AG08396 (cell line): ENCODE data around the gene RPS14.

Experiments
- DNase-seq: peaks from one replicate; pipeline ENCODE4 v3.0.0; 2012; ENCODE audit warnings: low spot score, mixed read lengths

RPS14 gene

DNA sequence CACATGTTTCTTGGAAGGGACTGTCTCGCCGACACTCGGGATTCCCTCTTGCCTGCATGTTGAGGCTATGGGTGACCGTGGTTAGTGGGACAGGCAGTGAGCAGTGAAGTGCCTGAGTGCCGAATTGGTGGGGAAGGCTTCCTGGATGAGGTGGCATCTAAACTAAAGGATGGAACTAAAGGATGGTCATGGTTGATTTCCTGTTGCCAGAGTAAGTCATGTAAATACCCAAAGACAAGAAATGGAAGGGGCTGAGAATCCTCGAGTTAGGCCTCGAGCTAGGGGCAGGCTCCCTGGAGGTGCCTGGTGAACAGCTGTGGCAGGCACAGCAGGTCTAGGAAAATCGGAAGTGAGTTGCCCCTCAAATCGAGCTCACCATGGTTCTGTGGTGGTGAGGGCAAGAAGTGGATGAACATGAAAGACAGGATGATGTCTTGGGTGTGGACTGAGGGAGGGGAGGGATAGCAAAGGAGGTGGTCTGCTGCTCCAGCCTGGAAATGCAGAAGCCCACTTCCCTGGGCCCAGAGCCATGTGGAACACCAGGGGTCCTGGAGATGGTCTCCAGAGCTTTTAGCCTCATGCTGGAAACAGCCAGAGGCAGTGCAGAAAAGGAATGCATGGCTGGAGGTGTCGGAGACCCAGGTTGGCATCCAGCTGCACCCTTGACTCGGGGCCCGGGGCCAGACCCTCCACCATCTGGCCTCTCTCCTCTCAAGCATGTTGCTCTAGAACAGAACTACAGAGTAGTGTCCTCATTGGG lies 49.0 kb downstream of the RPS14 start:
- DNase-seq = no peak

GRCh38 chr5:150399524-150400211 lies 49.9 kb downstream of the RPS14 start:
- peak; percentile 70 for DNase-seq

GRCh38 chr5:150398722-150399523 lies 50.6 kb downstream of the RPS14 start:
- DNase-seq = no peak

- no peak for DNase-seq
Measured at GRCh38 chr5:150397782-150398721, 51.5 kb downstream of the RPS14 start.

DNA sequence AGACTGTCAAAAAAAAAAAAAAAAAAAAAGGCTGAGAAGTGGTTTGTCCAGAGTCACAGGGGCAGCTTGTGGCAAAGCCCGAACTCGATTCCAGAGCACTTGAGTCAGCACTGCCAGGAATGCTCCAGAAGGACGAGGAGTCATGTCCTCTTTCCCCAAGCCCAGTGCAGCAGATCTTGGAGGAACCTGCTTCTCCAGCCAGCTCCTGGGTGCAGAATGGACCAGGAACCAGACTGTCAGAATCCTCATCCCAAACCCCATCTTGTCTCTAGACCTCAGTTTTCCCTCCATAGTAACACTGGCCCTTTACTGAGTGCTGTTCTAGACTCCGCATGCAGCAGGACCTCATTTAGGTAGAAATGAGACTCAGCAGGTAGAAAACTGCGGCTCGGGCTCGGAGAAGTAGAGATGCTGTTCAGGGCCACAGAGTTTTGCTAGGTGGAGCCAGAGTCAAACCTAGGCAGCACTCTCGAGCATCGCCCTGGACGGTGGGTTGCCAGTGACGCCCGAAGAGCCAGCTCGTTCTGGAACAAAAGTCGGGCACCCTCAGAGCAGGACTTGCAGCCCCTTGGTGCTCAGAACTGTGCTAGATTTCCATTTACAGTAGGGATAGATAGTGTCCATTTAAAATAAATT lies 52.3 kb downstream of the RPS14 start:
- peak; percentile 65 for DNase-seq

DNA sequence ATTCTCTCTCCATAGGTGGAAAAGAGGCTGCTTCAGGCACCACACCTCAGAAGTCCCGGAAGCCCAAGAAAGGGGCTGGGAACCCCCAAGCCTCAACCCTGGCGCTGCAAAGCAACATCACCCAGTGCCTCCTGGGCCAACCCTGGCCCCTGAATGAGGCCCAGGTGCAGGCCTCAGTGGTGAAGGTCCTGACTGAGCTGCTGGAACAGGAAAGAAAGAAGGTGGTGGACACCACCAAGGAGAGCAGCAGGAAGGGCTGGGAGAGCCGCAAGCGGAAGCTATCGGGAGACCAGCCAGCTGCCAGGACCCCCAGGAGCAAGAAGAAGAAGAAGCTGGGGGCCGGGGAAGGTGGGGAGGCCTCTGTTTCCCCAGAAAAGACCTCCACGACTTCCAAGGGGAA lies 53.3 kb downstream of the RPS14 start:
- no peak for DNase-seq

GRCh38 chr5:150395688-150395975 lies 53.9 kb downstream of the RPS14 start:
- DNase-seq = no peak

DNA sequence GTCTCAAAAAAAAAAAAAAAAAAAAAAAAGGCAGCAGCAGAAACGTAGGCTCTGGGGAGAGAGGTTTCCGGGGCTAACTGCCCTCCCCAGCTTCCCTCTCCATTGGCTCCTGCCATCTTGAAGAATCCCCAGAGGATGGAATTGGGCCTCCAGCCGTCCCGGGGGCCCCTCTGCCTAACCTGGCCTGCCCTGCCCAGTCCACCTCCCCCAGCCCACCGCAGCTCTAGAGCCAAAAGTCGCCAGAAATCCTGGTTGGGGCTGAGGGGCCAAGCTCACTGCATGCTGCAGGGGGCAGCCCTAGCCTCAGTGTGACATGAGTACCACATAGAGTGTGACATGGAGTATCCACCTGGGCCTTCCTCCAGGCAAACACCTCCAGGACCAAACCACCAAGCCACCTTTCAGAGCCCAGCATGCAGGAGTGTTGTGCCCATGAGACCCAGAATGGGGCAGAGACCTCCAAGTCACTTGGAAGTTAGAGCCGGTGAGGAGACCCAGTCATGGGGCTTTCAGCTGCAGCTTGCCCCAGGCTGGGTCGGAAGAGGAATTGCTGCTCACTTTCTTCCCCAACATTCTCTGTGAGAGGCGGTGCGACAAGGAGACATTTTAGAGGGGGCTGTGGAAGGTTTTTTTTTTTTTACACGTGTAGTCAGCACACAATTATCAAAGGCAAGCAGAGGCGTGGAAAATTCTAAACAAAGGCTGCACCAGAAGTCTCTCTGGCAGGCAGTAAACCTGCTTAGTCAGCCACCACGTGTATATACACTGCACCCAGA lies 54.4 kb downstream of the RPS14 start:
- no peak for DNase-seq

DNA sequence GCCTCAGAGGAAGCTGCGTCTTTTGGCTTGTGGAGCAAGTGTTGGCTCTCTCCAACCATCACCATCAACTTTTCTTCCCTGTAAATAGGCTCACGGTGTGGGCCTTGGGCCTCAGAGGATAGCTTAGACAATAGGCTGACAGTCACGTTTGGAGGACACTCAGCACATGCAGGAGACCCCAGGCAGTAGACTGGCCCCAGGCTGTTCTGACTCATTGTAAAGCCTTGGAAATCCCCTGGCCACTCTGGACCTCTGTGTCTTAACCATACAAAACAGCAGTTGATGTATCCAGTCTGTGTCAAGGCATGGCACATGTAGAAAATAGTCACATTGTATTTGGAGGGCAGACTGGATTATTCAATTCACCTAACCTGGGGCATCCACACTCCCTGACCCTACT lies 55.4 kb downstream of the RPS14 start:
- no peak for DNase-seq

DNA sequence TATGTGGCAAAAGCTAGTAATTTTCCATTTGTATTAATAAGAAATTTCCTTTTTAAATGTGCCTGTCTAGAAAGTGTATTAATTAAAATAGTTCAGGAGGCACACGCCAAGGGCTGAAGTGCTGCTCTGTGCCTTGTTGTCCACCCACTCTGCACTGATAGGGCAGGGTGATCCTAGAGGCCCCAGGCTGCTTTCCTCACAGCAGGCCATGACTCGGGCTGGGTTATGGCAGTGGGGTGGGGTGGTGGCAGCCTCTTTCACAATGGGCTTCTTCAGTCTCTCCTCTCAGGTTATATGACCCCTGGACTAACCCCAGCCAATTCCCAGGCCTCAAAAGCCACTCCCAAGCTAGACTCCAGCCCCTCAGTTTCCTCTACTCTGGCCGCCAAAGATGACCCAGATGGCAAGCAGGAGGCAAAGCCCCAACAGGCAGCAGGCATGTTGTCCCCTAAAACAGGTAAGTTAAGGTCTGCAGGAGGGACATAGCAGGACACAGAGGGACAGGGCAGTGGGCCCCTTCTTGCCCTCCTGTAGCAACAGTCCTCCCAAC lies 56.4 kb downstream of the RPS14 start:
- DNase-seq = no peak

DNA sequence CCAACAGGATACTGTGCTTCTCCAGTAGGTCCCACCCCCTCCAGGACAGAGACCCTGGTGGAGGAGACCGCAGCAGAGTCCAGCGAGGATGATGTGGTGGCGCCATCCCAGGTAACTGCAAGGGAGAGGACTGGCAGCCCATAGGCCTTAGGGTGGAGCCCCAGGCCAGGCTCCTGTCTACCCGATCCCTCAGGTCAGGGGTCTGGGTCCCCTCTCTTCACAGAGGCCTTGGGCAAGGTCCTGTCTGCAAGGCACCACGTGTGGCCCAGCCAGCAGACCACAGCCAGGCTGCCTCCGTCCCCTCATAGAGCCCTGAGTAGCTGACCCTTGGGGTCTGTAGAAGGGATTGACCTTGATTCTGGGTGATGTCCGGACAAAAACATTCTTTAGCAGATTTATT lies 56.9 kb downstream of the RPS14 start:
- no peak for DNase-seq
